ENCODE data around the gene SULF2.

Gene SULF2

DNA sequence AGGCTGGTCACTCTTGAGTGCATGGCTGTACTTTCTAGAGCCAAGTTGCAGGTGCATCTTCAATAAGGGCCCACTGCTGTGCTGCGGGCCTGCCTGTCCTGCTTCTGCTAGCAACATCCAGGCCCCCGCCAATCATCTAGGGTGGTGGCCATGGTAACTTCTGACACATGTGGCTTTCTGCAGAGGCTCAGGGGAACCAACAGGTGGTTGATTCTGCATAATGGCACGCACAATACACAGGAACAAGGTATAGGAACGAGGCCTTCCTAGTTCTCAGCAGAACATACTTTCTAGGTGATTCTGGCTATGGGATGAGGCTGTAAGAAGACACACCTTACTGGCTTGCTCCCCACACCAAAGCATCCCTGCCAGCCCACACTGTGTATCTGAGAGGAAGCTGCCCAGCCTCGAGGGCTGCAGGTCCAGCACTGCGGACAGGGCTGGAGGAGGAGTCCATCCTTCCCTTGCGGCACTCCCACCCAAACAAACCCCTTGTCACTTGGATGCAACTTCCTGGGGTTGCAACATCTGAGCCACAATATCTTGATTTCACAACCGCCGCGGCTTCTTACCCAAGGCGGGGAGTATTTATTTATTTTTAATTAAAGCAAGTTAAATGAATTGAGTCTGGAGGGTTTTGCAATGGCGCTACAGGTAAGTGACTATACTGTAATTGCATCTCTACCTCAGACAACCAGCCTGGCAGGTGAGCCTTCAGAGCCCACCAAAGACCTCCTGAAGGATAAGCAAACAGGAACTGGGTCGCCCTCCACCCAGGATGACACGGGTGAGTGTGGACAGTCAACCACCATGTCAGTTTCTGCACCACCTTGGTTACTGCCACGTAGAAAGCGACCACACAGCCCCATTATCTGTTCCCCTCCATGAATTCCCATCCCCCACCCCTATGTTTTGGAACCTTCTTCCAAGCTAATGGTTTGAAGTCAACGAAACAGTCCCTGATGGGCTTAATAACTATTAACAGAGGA, 49.6 kb downstream of the SULF2 start:
- DNase-seq = no peak

DNA sequence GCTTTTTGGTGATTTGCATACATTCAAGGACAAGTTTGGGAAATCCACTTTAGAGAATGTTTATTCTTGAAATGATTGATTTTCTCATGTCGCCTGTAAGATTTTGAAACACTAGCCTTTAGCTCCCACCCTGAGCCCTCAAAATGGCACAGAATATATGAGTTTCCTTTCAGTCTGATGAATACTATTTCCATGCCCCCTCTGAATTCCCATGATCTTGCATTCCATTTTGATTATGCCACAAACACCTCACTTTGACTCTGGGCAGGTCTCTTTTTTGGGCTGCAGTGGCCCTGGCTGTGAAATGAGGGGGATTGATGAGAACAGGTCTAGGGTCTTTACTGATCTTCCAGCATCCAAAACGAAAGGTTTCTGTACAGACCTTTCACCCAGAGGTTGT, 50.4 kb downstream of the SULF2 start:
- no peak for DNase-seq

GRCh38 chr20:47733892-47734291, 51.4 kb downstream of the SULF2 start:
- DNase-seq = no peak

DNA sequence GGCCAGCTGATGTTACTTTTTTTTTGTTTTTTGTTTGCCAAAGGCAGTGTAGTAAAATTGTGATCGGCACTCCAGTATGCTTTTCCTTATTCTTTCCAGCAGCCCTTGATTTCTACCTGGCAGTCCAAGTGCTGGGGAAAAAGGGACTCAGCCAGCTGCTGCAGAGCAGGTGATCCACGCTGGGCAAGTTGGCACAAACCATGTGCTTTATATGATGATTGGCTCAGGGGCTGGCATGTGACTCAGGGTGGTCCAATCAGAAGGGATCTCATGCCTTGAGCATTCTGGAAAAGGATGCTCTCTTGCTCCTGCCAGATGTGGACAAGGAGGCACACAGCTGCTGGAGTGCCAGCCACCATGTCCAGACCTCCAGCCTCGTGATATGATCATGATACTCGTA, 54.5 kb downstream of the SULF2 start:
- DNase-seq = no peak

- no peak for DNase-seq
These were observed 55.8 kb downstream of the SULF2 start for GRCh38 chr20:47729472-47729871.

GRCh38 chr20:47727909-47728361, 57.3 kb downstream of the SULF2 start:
- no peak for DNase-seq

GRCh38 chr20:47727170-47727880, 58.0 kb downstream of the SULF2 start:
- peak; percentile 9 for DNase-seq

- DNase-seq = no peak
These were observed 58.6 kb downstream of the SULF2 start for GRCh38 chr20:47726632-47727031.

- DNase-seq = peak; percentile 51
These were observed 59.9 kb downstream of the SULF2 start for GRCh38 chr20:47725248-47725973.

DNA sequence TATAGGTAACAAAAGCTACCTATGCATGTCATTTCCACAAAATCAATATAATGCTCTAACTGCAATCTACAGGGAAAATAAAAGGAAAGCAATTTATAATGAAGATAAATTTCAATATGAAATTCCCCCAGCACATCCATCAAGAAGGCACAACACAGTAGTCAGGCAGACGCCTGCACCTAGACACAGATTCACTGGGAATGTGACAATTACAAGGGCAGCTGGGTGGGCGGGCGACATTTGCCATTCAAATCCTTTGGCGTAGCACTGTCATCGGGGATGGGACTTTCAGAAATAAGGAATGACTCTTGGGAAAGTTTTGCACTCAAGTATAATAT, 60.4 kb downstream of the SULF2 start:
- DNase-seq = no peak

- no peak for DNase-seq
These were observed 60.9 kb downstream of the SULF2 start for GRCh38 chr20:47724396-47724795.

DNA sequence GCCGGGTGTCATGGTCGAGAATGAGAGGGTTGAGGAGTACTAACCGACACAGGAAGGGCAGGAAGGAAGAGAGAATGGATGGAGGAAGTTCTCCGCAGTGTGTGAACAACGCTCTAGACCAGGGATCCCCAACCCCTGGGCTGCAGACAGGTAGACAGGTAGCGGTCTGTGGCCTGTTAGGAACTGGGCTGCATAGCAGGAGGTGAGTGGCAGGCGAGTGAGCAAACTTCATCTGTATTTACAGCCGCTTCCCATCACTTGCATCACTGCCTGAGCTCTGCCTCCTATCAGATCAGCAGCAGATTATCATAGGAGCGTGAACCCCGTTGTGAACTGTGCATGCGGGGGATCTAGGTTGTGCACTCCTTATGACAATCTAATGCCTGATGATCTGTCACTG, 62.0 kb downstream of the SULF2 start:
- DNase-seq = no peak

DNA sequence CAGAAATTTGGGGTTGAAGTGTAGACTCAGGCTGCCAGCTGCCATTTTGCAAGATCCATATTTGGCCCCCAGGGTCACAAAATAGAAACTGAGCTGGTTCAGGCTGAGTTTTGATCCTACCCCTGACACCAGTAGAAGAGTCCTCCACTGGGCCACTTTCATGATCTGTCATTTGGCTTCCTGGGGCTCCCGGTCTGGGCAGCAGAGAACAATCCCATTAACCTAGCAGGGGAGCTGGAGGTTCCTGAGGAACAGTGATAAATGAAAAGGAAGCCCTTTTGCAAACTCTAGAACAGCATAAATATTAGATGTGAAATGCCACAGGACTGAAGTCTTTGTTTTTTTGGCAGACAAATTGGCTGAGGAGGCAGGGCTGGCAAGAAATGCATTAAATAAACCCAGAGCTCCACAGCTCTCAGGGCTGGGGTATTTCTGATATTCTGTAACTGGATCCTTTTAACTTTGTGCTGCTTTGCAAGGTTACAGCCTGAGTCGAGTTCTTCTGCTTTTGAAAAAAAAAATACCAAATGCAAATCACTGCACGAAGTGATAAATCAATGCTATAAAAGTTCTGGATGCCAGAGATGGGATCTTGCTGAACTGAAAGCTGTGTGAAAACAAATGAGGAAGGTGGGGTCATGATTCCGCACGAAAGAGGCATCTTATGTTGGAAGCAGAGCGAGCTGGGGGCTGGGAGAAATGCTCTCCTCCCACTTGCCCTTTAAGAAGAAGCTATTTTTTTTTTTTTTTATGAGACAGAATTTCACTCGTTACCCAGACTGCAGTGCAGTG, 64.4 kb downstream of the SULF2 start:
- DNase-seq = no peak

DNA sequence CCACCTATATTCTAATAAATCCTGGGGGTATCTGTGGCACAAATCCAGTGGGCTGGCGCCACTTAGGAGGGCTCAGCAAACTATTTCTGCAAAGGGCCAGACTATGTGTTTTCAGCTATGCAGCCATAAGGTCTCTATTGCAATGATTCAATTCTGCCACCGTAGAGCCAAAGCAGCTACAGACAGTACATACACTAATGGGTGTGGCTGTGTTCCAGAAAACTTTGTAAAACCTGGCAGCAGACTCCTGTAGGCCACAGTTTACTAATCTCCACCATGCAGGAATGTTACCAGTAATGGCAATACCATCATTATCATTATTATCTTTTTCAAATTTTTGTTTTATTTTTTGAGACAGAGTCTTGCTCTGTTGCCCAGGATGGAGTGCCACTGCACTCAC, 65.7 kb downstream of the SULF2 start:
- no peak for DNase-seq

DNA sequence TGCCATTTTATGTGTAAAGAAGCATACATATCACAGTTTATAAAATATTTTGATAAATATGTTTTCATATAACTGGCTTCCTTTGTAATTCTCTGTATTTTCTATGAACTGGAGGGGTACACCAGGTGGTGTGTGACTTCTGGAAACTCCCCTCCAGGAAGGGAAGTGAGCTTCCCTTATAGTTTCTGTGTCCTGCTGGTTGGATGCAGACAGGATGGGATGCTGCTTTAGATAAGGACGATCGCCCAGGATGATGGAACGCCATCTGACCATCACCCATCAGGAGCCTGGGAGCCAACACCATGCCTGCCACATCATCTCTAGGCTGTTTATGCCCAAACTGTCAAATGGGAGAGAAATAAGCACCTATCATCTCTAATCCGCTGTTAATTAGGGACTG, 66.1 kb downstream of the SULF2 start:
- DNase-seq = no peak

DNA sequence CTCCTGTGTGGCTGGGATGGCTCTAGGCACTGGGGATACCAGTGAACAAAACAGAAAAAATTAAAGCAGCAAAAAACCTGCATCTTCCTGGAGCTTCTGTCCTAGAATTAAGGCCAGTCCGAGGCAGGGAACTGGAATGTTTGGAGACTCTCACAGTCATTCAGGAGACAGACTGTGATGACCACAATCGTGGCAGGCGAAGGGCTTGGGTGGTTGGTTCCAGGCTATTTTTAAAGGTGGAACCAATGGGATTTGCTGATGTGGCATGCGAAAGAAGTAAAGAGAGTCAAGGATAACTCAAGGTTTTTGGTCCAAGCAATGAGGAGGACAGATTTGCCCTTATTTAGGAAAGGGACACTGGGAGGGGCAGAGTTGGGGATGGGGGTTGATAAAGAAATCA, 66.9 kb downstream of the SULF2 start:
- DNase-seq = no peak

DNA sequence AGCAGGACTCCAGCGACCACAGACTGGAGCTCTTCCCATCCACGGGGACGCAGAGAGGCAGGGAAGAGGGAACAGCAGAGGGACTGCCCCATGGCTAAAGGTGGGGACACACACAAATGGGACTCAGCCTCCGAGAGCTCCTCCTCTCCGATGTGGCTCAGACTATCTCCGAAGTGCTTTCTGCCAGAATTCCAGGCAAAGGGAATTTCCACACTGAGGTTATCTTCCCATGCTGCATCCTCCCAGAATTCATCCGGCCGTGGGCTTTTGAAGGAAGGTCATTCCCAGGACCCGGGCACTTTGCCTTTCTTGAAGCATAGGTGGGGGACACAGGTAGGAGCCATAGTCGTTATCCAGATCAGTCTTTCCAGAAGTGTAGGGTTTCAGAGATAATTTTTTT, 67.9 kb downstream of the SULF2 start:
- DNase-seq = no peak

DNA sequence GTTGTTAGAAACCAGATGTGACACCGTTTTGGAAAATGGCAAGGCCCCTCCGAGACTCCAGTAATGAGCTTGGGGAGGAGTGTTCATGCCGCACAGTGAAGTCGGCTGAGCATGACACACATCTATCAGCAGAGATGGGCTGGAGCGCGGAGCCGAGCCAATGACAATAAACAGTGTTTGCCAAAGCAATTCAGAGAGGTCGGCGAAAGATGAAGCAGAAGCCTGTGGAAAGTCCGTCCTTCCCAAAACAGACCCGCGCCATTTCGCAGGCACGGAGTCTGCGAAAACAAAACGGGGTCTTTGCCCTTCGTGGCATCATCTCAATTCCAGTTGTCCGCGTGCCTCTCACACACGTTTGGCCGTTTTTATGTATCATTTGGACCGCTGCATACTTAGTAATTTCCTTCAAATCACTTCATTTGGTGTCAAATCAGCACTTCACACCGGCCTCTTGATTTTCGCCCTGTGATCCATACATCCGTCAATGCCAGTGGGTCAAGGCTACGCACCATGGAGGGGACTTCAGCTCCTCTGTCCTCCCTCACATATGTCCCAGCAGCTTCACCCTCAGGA, 71.3 kb downstream of the SULF2 start:
- no peak for DNase-seq

DNA sequence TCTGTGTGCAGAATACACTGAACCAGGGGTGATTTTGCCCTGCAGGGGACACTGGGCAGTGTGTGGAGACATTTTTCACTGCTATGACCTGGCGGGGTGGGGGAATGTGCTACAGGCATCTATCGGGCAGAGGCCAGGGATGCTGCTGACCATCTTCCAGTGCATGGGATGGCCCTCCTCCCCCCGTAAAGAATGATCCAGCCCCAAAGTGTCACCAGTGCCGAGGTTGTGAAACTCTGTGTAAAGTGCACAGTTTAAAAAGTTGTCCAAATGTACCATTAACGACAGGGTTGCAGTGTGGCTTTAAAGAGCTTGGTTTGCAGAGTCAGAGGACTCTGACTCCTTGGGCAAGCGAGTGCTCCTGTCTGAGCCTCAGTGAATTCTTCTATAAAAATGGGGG, 72.1 kb downstream of the SULF2 start:
- no peak for DNase-seq

DNA sequence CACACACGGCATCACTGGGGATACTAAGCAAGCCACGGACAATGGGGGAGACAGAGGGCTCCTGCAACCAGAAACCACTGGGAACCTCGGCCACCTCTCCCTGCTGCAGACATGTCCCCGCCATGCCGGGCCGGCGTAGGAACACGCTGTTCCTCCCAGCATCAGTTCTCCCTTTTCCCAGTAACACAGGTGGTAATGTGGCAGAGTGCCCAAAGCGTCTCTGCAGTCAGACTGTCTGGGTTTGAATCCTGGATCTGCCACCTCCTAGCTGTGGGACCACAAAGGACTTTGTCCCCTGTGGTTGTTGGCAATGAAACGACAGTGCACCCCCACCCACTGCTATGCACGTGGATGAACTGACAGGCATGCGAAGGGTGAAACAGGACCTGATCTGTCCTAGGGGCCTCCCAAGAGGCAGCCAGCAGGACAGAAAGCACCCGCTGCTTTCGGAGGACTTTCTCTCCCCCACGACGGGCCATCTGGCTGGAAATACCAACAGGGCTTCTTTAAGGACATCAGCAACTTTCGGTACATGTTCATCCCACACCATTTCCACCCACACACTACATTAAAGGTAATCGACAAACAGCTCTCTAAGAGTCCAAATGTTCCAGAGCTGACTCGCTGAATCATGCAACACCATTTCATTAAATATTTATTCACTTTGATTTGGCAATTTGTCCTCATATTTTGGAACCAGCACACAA, 74.1 kb downstream of the SULF2 start:
- DNase-seq = no peak

GRCh38 chr20:47710665-47711045, 74.6 kb downstream of the SULF2 start:
- no peak for DNase-seq

Measured in NK-92 treated with Interleukin-12 subunit alpha and Interleukin-12 subunit beta, amount 100 ng/mL, for 24 hours (cell line).